Panc1 (cell line): ENCODE data around the gene CLCN4. TPM values are rescaled to one million over a fixed set of nuclear protein-coding genes. Genes with fewer than 3 reads are reported as not detected.

Experiments used
- ATAC-seq: fragments of 200-7000 bp; cut with Tn5 transposase; 2 replicates; pipeline ENCODE4 v1.9.1; 2020; ENCODE audit warnings: mild to moderate bottlenecking, moderate library complexity
- BruUV-seq: library from RNA; stranded (reverse); fragments of 400-500 nt; replicated peaks from 2 replicates; lab custom pipeline; 2021; lab: Mats Ljungman, UMichigan
- CTCF ChIA-PET: fragments of 300-600 bp; sonication (Branson Sonifier 250); formaldehyde crosslinking; loops from one replicate; lab custom pipeline; 2022; ENCODE audit warnings: antibody characterized with exemption; lab: Charles Lee
- POLR2A ChIA-PET: fragments of 300-600 bp; sonication (Branson Sonifier 250); formaldehyde crosslinking; loops from one replicate; lab custom pipeline; 2022; ENCODE audit warnings: antibody characterized with exemption; lab: Charles Lee
- DNase-seq: peaks from one replicate; pipeline ENCODE4 v3.0.0-alpha.2; 2010; ENCODE audit warnings: low read depth, low spot score
- H3K27ac ChIP-seq: 2 replicates; pipeline ENCODE4 v1.5.1; 2011; ENCODE audit warnings: mild to moderate bottlenecking, low read length, inconsistent platforms
- H3K27me3 ChIP-seq: fragments of 200-500 bp; sonication (Bioruptor generic); 2 replicates; pipeline ENCODE4 v1.6.0; 2014; ENCODE audit warnings: low read length, inconsistent platforms; ENCODE audit not compliant: control insufficient read depth, insufficient read depth
- H3K36me3 ChIP-seq: fragments of 200-500 bp; sonication (Bioruptor generic); 2 replicates; pipeline ENCODE4 v1.5.1; 2014; ENCODE audit warnings: inconsistent platforms, mild to moderate bottlenecking, low read length, moderate library complexity; ENCODE audit not compliant: control insufficient read depth, insufficient read depth
- H3K4me1 ChIP-seq: 2 replicates; pipeline ENCODE4 v1.5.1; 2011; ENCODE audit warnings: inconsistent platforms, mild to moderate bottlenecking, low read length, moderate library complexity; ENCODE audit not compliant: control insufficient read depth, insufficient read depth
- H3K4me3 ChIP-seq, 2 experiments: 2 replicates each; pipeline ENCODE4 v1.5.1; 2011 to 2012; ENCODE audit warnings: low read depth in 2 of 2, low read length in 2 of 2, mild to moderate bottlenecking in 2 of 2, inconsistent platforms in 1 of 2, moderate library complexity in 1 of 2
- H3K9me3 ChIP-seq: fragments of 200-500 bp; sonication (Bioruptor generic); 2 replicates; pipeline ENCODE4 v1.5.1; 2014; ENCODE audit warnings: low read depth, mild to moderate bottlenecking, inconsistent platforms, low read length, moderate library complexity; ENCODE audit not compliant: control insufficient read depth, insufficient read depth
- POLR2AphosphoS5 ChIP-seq: IDR thresholded peaks from 2 replicates; pipeline ENCODE4 v1.6.1; 2012; ENCODE audit warnings: mild to moderate bottlenecking, low read depth, low read length, moderate library complexity
- SIN3A ChIP-seq: IDR thresholded peaks from 2 replicates; pipeline ENCODE4 v1.6.1; 2012; ENCODE audit warnings: low read depth, mild to moderate bottlenecking, low read length, moderate library complexity, borderline replicate concordance; ENCODE audit not compliant: insufficient read depth
- TCF7L2 ChIP-seq: IDR thresholded peaks from 2 replicates; pipeline ENCODE4 v1.6.1; 2011; ENCODE audit warnings: mild to moderate bottlenecking, low read depth, low read length, inconsistent platforms
- in situ Hi-C: cut with HindIII; loops from 2 replicates; pipeline ENCODE4 v1.10.0; 2016; ENCODE audit warnings: low sequenced_read_pairs, low pct_unique_long_range_greater_than_20kb
- intact Hi-C: fragments of 100-400 bp; cut with micrococcal nuclease; formaldehyde crosslinking; loops from one replicate; pipeline ENCODE4 v1.10.0; 2022; ENCODE audit not compliant: unreplicated experiment
- total RNA-seq: library from RNA; stranded (reverse); gene quantifications from one replicate; pipeline ENCODE4 v1.2.1, GENCODE V29; 2021; ENCODE audit not compliant: unreplicated experiment
- TF ChIP-seq, protein P1 (sequence below): fragments of 450-650 bp; IDR thresholded peaks from 2 replicates; pipeline ENCODE4 v1.5.1; 2017; ENCODE audit warnings: mild to moderate bottlenecking
- TF ChIP-seq, protein P2 (sequence below), 2 experiments: IDR thresholded peaks; 2 replicates each; pipeline ENCODE4 v1.6.1; 2011 to 2012; ENCODE audit warnings: low read depth in 2 of 2, control low read depth in 1 of 2, low read length in 1 of 2, mild to moderate bottlenecking in 1 of 2, moderate library complexity in 1 of 2; ENCODE audit not compliant: insufficient read depth in 1 of 2

CLCN4 gene
- total RNA-seq, 1 experiment from 2014 or later, result 2.5 TPM

DNA sequence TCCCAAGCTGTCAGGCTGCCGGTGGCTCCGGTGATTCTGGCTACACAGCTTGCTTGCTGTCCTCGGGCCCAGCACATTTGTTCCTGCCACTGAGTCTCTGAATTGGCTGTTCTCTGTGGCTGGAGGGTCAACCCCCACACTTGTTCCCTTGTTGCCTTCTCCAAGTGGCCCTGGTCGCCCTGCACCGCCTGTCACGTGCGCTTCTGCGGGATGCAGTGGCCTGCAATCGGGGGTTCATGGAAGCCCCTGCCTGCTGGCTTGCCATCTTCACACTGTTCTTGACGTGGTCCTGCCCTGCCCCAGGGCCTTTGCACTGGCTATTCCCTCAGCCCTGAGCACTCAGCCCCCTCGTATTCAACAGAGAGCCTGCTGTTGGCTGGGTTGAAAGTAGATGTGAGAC is 8.1 kb downstream of the CLCN4 start:
- TF ChIP-seq, protein P1, sequence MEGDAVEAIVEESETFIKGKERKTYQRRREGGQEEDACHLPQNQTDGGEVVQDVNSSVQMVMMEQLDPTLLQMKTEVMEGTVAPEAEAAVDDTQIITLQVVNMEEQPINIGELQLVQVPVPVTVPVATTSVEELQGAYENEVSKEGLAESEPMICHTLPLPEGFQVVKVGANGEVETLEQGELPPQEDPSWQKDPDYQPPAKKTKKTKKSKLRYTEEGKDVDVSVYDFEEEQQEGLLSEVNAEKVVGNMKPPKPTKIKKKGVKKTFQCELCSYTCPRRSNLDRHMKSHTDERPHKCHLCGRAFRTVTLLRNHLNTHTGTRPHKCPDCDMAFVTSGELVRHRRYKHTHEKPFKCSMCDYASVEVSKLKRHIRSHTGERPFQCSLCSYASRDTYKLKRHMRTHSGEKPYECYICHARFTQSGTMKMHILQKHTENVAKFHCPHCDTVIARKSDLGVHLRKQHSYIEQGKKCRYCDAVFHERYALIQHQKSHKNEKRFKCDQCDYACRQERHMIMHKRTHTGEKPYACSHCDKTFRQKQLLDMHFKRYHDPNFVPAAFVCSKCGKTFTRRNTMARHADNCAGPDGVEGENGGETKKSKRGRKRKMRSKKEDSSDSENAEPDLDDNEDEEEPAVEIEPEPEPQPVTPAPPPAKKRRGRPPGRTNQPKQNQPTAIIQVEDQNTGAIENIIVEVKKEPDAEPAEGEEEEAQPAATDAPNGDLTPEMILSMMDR, result no peak
- TF ChIP-seq SIN3A, result no peak
- TF ChIP-seq POLR2AphosphoS5, result no peak
- TF ChIP-seq, protein P2, sequence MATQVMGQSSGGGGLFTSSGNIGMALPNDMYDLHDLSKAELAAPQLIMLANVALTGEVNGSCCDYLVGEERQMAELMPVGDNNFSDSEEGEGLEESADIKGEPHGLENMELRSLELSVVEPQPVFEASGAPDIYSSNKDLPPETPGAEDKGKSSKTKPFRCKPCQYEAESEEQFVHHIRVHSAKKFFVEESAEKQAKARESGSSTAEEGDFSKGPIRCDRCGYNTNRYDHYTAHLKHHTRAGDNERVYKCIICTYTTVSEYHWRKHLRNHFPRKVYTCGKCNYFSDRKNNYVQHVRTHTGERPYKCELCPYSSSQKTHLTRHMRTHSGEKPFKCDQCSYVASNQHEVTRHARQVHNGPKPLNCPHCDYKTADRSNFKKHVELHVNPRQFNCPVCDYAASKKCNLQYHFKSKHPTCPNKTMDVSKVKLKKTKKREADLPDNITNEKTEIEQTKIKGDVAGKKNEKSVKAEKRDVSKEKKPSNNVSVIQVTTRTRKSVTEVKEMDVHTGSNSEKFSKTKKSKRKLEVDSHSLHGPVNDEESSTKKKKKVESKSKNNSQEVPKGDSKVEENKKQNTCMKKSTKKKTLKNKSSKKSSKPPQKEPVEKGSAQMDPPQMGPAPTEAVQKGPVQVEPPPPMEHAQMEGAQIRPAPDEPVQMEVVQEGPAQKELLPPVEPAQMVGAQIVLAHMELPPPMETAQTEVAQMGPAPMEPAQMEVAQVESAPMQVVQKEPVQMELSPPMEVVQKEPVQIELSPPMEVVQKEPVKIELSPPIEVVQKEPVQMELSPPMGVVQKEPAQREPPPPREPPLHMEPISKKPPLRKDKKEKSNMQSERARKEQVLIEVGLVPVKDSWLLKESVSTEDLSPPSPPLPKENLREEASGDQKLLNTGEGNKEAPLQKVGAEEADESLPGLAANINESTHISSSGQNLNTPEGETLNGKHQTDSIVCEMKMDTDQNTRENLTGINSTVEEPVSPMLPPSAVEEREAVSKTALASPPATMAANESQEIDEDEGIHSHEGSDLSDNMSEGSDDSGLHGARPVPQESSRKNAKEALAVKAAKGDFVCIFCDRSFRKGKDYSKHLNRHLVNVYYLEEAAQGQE (IDR thresholded peaks at IDR 0.05; ENCODE audit: insufficient read depth in 1 of 2, low read depth in 2 of 2, low read length in 1 of 2), result no peak
- no peak for TF ChIP-seq TCF7L2
- H3K36me3 ChIP-seq, result no peaks in the 10 kb centered on the region
- H3K27me3 ChIP-seq, result no peaks in the 10 kb centered on the region
- ChIA-PET CTCF (no interaction called here), POLR2A (interaction anchor here (0.7 kb wide), 1 partner anchor 26 kb away, joined by 3 read pairs; no protein-coding TSS in a partner anchor)
- no peak overlapping the region for H3K4me3 ChIP-seq
- no peaks in the 10 kb centered on the region for H3K9me3 ChIP-seq
- in situ Hi-C loops (no loop called here), intact Hi-C loops (no loop called here)
- ATAC-seq (no peak), DNase-seq (no peak)
- no peak overlapping the region for H3K27ac ChIP-seq
- H3K4me1 ChIP-seq, result no peaks in the 10 kb centered on the region
- no TSS peak for BruUV-seq

DNA sequence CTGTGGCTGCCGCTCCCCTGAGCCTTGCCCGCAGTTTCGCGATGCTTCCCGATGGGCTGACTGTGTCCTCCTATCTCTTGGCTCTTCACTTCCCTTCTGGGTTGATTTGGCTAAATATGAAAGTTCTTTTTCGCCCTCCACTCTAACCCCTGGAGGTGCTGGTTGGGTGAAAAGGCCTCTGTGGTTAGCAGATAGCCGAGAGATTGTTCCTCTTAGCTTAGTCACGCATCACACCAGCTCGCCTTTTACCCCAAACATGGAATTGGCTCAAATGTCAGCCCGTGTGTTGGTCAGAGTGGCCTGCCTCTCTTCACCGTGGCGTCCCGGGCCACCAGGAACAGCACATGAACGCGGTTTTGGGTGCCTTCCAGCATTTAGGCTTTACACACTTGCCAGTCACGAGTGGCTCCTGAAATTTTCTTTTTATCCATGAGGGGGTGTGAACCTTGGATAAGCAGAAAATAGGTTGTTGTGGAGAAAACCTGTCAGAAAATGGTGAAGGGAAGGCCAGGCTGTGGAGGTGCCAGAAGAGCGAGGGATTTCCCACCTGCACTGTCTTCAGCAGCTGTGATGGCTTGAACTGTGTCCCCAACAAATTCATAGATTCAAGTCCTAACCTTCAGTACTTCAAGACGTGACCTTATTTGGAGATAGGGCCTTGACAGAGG is 8.9 kb downstream of the CLCN4 start:
- Histone ChIP-seq H3K4me1 (no peaks in the 10 kb centered on the region), H3K27ac (no peak overlapping the region), H3K36me3 (no peaks in the 10 kb centered on the region), H3K27me3 (no peaks in the 10 kb centered on the region), H3K4me3 (no peak overlapping the region), H3K9me3 (no peaks in the 10 kb centered on the region)
- POLR2A ChIA-PET, result no interaction called here
- TF ChIP-seq POLR2AphosphoS5 (no peak), TCF7L2 (no peak), SIN3A (no peak)
- TF ChIP-seq, protein P1, result no peak
- TF ChIP-seq, protein P2 (IDR thresholded peaks at IDR 0.05; ENCODE audit: insufficient read depth in 1 of 2, low read depth in 2 of 2, low read length in 1 of 2), result no peak
- in situ Hi-C loops (no loop called here), intact Hi-C loops (no loop called here)
- ATAC-seq (no peak), DNase-seq (no peak)
- BruUV-seq, result no TSS peak
- CTCF ChIA-PET, result no interaction called here
